ENCODE measurements around the gene NAIF1.

DNA sequence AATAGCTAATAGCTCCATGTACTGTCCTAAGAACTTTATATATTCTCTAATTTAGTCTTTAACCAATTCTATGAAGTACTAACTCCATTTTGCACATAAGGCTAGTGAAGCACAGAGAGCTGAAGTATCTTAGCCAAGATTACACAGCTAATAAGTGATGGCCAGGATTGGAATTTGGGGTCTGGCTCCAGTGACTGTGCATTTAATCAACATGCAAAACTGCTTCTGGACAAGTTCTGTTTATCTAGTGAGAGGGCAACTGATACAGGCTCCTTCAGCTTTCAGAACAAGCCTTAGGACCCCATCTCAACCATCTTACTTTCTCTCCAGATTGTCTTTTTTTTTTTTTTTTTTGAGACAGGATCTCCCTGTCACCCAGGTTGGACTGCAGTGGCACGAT, 22.2 kb upstream of the NAIF1 start:
- TF ChIP-seq POLR2A (IDR thresholded peaks at IDR 0.05), result no peak
- TF ChIP-seq, protein P1, sequence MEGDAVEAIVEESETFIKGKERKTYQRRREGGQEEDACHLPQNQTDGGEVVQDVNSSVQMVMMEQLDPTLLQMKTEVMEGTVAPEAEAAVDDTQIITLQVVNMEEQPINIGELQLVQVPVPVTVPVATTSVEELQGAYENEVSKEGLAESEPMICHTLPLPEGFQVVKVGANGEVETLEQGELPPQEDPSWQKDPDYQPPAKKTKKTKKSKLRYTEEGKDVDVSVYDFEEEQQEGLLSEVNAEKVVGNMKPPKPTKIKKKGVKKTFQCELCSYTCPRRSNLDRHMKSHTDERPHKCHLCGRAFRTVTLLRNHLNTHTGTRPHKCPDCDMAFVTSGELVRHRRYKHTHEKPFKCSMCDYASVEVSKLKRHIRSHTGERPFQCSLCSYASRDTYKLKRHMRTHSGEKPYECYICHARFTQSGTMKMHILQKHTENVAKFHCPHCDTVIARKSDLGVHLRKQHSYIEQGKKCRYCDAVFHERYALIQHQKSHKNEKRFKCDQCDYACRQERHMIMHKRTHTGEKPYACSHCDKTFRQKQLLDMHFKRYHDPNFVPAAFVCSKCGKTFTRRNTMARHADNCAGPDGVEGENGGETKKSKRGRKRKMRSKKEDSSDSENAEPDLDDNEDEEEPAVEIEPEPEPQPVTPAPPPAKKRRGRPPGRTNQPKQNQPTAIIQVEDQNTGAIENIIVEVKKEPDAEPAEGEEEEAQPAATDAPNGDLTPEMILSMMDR (IDR thresholded peaks at IDR 0.05), result no peak
